GM21825 (cell line): ENCODE data around the gene OTOA.
"Not testable (repeated sequence)": the region's sequence is repeated elsewhere in the genome, so short reads cannot be mapped to it uniquely, and the experiment has no call there.

Experiments
- ATAC-seq: cut with Tn5 transposase; IDR thresholded peaks from one replicate; pipeline ENCODE4 v1.9.1; 2021; ENCODE audit warnings: mild to moderate bottlenecking, moderate library complexity; ENCODE audit not compliant: unreplicated experiment

The OTOA gene

DNA sequence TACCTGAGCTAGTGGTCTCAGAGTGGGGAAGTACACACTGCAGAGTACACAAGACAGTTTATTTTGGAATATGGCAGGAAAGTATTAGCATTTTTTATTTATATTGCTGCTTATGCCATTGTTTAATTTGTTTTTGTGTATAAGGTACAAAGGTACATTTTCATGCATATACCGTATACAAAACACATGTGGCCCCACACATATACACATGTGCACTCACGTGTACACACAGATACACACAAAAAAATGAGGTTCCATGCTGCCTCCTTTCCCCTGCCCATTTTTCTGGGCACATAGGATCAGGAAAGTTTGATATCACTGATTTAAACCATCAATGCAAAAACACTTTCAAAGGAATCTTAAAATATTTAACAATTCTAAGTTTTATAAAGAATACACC lies 24.3 kb upstream of the OTOA start:
- no peak for ATAC-seq

DNA sequence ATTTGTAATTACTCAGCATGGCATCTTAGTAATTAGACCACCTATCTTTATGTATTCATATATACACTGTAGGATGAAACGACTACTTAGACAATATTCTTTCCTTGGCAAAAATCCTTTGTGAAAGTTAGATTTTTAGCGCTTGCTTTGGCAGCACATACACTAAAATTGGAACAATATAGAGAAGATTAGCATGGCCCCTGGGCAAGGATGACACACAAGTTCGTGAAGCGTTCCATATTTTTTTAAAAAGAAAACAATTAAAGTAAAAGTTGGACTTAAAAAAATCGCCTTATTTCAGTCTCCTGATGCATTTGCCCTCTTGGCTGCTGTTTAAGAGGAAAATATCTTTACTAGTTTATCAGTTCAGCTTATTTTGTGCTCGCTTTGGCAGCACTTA lies 21.9 kb upstream of the OTOA start:
- no peak for ATAC-seq

DNA sequence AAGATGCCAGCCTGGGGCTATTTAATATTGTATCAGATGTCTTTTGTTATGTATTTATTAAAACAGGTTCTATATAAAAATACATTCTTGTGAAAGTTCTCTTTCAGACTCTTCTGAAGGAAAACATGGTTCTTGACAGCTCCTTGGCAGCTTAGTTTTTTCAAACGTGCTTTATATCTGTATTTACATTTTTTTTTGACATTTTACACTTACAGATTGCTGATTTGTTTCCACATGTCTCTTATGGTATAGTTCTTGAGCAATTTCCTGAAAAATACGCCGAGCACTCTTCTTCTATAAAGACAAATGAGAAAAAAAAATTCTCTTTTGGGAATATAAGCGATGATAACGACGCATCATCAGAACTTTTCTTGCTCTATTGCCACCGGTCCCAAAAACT lies 20.9 kb upstream of the OTOA start:
- ATAC-seq, result no peak

DNA sequence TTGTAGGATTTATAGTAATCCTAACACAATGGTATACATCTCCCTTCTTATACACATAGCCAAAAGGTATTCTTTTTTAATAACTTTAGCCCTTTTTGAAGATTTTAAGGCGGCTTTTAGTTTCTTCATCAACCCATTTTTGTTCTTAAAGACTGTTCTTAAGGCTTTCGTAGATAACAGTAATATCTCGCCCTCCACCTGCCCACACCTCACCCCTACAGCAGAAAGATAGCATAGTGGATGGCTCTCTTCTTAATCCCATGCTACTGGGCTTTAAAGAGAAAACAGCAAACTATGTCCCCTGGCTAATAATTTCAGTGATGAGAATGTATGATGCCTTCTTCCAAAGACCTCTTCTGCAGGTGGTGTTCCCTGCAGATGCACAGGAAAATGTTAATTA lies 20.0 kb upstream of the OTOA start:
- ATAC-seq, result no peak

DNA sequence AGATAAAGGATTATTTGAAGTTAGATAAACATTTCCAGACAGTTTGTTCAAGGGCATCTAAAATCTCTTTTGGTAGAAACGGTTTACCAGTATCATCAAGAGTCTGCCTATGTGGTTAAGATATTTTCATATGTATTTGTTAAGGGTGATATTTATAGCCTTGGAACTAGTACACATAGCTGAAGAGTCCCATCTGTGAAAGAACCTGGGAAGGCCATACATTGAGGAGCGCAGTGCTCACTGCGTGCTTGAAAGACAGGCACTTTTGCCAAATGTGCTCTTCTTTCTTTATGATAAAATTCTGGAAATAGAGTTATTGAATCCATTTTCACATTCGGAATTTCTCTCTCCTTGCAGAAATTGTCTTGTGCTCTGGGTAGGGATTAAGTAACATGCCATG lies 19.1 kb upstream of the OTOA start:
- no peak for ATAC-seq

DNA sequence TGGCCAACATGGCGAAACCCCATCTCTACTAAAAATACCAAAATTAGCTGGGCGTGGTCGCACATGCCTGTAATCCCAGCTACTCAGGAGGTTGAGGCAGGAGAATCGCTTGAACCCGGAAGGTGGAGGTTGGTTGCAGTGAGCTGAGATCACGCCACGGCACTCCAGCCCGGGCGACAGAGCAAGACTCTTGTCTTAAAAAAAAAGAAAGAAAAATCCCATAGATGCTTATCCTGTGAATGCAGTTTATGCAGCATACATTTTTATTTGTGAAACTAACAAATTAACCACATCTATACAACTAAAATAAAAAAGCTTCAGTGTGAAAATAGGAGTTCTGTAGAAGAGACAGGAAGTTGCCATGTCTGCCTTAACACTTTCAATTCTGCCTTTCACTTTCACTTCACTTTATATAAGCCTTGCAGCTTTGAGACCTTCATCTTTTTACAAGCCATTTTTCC lies 18.5 kb upstream of the OTOA start:
- no peak for ATAC-seq

DNA sequence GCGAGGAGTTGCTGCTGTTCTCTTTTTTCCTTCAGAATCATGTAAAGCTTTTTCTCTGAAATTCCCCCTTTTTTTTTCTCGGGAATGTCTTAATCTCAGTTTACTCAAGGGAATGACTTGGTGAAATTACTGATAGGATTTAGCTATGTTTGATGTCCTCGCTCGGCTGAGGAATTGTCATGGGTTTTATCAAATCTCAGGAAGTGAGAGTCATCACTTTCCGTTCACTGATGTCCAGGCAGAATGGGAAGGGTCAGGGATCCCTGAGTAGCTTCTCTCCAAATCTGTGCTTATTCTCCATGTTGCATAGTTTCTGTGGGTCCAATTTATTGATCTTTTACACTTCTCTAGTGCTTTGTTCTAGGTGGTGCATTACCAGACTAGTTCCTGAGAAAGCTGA lies 17.7 kb upstream of the OTOA start:
- no peak for ATAC-seq

DNA sequence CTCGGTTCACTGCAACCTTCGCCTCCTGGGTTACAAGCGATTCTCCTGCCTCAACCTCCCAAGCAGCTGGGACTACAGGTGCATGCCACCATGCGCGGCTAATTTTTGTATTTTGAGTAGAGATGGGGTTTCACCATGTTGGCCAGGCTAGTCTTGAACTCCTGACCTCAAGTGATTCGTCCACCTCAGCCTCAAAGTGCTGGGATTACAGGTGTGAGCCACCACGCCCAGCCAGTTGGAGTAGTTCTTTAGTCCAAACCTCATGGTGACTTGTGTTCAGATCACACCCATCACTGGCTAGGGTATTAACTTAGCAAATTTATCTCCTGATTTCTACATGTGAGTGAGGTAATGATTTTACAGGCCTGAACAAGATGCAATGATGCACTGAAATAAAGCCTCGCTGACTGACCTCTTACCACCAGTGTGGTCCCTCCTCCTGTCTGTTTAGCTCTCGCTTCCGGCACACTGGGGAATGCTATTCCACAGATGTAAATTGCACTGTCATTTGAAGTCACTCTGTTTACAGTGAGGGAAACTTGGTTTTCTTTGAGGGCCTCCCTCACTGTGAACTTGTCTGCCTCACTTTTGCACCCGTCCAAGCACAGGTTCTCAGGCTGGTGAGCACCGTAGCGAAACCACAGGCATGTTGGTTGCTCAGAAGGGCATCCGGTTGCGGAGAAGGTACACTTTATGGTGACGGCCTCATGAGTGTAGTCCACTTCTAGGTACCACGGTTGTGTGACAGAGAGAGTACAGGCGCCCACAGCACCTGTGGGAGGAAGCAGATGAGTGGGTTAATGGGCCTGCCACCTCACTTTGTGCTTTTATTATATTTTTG lies 16.8 kb upstream of the OTOA start:
- peak; percentile 88 for ATAC-seq

DNA sequence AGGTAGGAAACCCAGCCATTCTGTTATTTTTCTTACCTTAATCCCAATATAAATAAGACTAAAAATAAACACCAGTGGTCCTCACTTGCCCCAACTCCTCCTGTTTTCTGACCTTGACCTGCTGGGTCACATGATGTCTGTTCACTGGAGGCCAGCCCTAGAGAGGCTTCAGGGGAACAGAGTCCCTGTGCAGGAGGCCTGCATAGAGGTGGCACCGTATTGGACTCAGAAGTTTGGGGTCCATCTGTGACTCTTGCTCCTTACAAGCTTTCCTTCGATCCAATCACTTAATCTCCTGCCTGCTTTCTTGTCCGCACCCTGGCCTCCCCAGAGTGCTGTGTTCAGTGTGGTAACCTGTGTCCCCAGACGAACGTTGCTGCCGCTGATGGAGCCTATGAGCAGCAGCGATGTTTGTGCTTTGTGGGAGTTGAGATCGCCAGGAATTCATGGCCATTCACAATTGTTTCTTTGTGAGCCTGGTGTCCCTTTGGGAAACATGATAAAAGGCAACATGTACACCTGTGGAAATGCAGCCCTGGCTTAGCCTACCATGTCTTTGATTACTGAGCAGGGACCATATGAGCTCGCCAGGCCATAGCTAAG lies 16.1 kb upstream of the OTOA start:
- no peak for ATAC-seq

DNA sequence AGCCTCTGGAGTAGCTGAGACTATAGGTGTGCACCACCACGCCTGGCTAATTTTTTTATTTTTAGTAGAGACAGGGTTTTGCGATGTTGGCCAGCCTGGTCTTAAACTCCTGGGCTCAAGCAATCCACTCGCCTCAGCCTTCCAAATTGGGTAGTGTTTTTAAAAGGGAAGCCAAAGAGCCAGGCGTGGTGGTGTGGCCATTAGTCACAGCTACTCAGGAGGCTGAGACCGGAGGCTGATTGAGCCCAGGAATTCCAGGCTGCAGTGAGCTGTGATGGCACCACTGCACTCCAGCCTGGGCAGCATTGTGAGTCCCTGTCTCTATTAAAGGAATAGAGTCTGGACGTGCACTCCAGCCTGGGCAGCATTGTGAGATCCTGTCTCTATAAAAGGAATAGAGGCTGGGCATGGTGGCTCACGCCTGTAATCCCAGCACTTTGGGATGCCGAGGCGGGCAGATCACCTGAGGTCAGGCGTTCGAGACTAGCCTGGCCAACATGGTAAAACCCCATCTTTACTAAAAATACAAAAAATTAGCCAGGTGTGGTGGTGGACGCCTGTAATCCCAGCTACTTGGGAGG lies 13.9 kb upstream of the OTOA start:
- not testable (repeated sequence) for ATAC-seq

DNA sequence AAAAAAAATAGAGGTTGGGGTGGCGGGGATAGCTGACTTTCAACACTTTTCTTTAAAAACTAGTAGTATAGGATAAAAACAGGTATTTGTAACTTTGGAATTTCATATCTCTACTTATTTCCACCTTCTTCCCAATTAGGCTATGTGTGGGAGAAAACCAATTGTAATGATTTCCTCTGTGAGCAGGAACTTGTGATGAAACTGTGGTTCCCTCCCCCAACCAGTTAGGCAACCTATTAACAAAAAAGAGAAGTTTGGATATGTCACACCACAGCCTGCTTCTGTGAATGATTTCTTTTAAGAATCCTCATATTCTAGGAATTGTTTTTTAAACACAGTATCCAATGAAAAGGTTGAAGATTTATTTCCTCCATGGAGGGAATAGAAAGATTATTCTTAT lies 13.2 kb upstream of the OTOA start:
- ATAC-seq, result no peak

DNA sequence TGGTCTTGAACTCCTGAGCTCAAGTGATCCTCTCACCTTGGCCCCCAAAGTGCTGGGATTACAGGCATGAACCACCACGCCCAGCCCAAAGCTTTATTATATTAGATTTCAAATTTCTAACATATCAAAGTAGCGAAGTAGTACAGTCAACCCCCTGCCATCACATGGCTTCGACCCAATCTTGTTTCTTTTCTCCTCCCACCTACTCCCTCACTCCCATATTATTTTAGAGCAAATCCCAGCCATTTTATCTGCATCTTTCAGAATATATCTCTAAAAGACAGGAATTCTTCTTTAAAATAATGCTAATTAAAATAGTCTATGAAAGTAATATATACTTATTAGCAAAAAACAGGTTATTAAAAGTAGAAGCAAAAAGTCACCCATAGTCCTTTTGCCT lies 12.3 kb upstream of the OTOA start:
- ATAC-seq, result no peak

DNA sequence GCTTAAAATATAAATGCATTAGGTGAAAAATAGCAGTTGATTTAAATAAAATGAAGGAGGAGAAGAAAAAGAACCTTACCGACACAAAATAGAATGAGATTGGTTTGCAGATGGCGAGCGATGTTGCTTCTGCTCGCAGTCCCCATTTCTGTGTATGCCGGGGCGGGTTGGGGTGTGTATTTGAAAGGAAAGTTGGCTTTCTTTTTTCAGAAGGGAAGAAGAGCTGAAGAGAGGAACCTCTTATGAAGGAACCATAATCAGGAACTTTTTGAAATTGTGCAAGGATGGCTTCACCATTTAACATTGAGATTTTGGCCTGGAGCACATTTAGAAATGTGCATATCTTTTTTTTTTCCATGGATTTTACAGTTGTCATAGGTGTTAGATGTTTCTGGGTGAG lies 11.3 kb upstream of the OTOA start, which contains the start of gene IGSF6:
Gene IGSF6 (minus strand): TSS at position 156 of the 400 bp plus-strand sequence. CDS start 10 bp downstream, at position 146.
- no peak for ATAC-seq

DNA sequence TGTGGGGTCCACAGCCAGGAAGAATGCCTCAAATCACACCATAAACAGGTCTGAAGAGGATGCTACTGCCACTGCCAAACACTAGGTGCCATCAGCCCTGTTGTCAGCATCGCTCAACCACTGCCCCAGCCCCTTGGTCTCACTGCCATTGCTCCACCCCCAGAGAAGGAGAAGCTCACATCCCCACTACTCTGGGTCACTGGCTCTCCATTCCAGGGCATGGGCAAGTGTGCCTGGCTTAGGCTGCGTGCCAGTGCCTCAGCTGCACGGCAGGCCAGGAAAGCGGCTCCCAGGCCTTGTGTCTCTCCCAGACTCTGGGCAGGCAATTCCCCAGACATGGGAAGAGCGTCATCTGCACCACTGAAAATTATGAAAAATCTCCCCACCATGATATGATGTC lies 10.2 kb upstream of the OTOA start:
- ATAC-seq, result no peak

DNA sequence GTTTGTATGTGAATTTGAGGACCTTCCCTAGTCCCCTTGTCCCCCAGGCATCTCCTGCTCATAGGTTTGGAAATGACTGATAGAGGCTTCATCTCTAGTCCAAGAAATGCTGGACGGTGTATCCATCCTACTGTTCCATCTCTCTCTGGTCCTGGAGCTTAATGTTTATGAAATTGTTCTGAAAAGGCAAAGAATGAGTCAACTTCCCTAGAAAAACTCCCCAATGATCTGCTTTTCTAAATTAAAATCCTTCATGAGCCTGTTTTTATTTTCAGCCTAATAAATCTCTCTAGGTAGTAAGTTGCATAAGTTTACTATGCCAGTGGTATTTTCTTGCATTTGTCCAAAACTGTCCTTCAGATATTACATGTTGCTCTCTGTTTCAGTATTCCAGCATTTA lies 9.3 kb upstream of the OTOA start:
- no peak for ATAC-seq

DNA sequence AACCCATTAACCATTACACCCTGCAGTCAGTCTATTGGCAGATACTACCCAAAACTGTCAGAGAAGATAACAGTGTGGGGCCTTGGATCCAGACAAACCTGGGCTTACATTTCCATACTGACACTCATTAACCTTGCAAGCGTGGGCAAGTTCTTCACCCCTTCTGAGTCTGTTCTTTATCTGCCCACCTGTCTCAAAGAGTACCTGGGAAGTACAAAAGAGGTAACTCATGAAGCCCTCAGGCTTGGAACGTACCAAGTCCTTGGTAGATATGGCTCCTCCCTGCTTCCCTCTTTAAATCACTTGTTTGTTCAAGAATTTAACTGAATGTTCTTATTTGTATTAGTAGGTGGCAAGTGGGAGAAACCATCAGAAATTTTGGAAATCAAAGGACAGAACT lies 8.9 kb upstream of the OTOA start:
- ATAC-seq, result no peak

DNA sequence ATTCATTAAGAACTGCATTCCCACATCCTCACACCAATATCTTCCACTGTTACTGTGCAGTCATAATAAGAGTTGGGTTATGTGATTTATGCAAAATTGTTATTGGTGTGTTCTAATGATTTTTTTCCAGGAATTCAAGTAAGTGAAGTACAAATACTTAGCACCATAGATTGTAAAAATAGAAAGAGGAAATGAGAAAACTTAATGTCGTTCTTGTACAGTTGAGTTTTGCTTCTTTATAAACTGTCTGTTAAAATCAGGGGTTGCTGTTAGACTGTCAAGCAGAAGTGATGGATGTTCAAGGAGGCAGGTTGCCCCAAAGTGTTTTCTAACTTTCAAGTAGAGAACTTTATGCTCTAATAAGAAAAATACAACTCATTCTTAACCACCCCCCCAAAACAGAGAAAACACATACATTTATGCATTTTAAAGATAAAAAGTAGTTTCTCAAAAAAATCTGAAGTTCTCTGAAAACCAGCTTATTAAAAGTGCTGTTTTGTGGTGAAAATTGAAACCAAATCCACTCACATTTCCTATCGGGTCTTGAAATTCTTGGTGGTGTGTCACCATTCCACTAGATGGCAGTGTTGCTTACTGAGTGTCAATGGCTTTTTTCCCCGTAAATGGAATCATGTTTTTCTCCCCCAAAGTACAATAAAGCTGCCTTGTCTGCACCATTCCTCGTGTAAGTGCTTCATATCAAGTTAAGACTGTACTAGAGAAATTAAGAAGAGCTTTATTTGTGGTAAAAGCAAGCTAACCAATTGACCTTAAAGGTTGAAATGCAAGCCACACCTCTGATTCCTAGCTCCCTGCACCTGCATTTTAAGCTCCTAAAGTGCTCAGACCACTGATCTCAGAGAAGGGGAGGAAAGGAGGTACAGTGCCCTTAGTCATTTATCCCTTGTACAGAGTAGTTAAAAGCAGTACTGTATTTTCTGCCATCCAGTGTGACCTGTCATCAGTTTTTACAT lies 6.7 kb upstream of the OTOA start:
- no peak for ATAC-seq

DNA sequence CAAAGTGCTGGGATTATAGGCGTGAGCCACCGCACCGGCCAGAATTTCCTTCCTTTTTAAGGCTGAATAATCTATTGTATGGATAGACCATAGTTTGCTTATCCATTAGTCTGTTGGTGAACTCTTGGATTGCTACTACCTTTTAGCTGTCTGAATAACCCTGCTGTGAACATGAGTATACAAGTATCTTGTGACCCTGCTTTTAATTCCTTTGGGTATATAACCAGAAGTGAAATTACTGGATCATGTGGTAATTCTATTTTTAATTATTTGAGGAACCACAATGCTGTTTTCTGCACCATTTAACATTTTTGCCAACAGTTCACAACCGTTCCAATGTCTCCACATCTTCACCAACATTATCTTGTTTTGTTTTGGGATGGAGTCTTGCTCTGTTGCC lies 4.6 kb upstream of the OTOA start:
- no peak for ATAC-seq

DNA sequence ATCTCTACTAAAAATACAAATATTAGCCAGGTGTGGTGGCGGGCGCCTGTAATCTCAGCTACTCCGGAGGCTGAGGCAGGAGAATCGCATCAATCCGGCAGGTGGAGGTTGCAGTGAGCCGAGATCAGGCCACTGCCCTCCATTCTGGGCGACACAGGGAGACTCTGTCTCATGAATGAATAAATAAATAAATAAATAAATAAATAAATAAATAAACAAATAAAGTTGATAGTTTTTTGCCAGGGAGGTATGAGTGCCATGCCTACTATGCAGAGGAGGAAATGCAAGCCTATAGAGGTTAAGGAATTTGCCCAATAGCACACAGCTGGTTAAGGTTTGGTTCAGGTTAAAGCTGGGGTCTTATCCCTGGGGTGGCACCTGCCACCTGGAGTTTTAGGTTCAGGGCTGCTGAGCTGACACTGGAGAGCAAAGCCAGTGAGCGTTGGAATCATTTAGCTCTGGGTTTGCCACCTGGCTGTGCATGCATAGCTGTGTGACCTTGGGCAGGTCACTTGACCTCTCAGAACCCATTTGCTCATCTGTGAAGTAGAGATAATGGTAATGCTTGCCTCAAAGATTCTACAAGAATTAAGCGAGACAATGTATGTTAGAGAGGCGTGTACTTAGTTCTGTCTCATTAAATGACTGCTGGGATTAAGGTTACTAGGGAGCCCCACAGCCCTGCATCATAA lies 1.2 kb downstream of the OTOA start:
- ATAC-seq, result no peak

DNA sequence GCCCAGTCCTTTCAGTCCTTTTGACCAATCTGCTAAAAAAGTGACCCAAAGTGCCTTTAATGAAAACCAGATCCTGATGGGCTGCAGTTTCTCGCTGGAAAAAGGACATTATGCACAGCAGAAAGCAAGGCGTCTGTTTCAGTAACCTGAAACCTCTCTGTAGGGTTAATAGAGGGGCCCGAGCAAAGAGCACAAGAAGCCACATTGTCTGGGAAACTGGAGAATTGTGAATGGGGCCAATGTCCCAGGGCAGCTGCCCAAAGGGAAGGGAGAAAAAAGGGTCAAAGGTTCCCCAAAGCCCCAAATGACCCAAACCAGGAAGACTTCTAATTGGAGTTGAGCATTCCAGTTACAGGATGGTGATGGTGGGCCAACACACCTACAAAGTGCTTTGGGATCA lies 3.0 kb downstream of the OTOA start:
- no peak for ATAC-seq
